Subcutaneous abdominal adipose tissue (tissue), 5 donors: ENCODE measurements around the gene DCLK3.

Experiments used
- H3K27ac ChIP-seq: one replicate; pipeline ENCODE4 v1.7.0; 2013; ENCODE audit warnings: low read depth, mild to moderate bottlenecking, inconsistent platforms, low read length, moderate library complexity
- H3K27me3 ChIP-seq, 5 donors: one replicate each; pipeline ENCODE4 v1.7.0; 2013; ENCODE audit warnings: low read length in 5 of 5, inconsistent platforms in 1 of 5; ENCODE audit not compliant: control insufficient read depth in 5 of 5, insufficient read depth in 4 of 5
- H3K36me3 ChIP-seq, 5 donors: one replicate each; pipeline ENCODE4 v1.7.0; 2013; ENCODE audit warnings: low read length in 5 of 5; ENCODE audit not compliant: control insufficient read depth in 5 of 5, insufficient read depth in 5 of 5
- H3K4me1 ChIP-seq, 5 donors: one replicate each; pipeline ENCODE4 v1.7.0; 2013; ENCODE audit warnings: low read length in 5 of 5, mild to moderate bottlenecking in 3 of 5, moderate library complexity in 1 of 5; ENCODE audit not compliant: control insufficient read depth in 5 of 5, insufficient read depth in 5 of 5
- H3K4me3 ChIP-seq, 5 donors: one replicate each; pipeline ENCODE4 v1.7.0; 2013; ENCODE audit warnings: low read length in 5 of 5, low read depth in 1 of 5
- H3K9ac ChIP-seq, 5 donors: one replicate each; pipeline ENCODE4 v1.7.0; 2013; ENCODE audit warnings: low read length in 5 of 5, mild to moderate bottlenecking in 4 of 5, moderate library complexity in 3 of 5
- H3K9me3 ChIP-seq, 5 donors: one replicate each; pipeline ENCODE4 v1.7.0; 2013; ENCODE audit warnings: low read length in 5 of 5; ENCODE audit not compliant: control insufficient read depth in 5 of 5
- donor health status: healthy.
- donor health status: healthy.
- donor health status: healthy.
- donor health status: healthy.
- donor health status: healthy.

Gene DCLK3

DNA sequence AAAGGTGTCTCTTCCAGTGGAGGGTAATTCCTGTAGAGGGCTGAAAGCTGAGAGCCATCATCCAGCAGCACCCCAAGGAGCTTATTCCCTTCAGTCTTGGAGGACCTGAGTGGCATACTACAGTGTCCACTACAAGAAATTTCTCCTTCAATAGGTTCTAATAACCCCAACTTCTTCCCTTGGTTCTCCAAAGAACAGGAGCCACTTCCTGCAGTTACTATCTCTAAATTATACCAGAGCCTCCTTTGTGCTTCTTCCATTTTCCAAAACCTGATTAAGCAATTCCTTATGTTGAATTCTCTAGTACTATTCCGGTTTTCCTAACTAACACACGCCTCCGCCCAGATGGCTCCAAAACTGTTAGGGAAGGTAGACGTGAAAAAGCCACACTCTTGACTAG lies 50.4 kb downstream of the DCLK3 start:
- peaks cover 0 to 3% (median 0%) of the 10 kb centered on the region in 5 donors for H3K9me3 ChIP-seq
- no peaks in the 10 kb centered on the region for H3K36me3 ChIP-seq
- no peak overlapping the region for H3K4me3 ChIP-seq
- H3K9ac ChIP-seq: no peak overlapping the region
- H3K4me1 ChIP-seq: no peaks in the 10 kb centered on the region
- H3K27ac ChIP-seq: no peak overlapping the region
- no peaks in the 10 kb centered on the region for H3K27me3 ChIP-seq

DNA sequence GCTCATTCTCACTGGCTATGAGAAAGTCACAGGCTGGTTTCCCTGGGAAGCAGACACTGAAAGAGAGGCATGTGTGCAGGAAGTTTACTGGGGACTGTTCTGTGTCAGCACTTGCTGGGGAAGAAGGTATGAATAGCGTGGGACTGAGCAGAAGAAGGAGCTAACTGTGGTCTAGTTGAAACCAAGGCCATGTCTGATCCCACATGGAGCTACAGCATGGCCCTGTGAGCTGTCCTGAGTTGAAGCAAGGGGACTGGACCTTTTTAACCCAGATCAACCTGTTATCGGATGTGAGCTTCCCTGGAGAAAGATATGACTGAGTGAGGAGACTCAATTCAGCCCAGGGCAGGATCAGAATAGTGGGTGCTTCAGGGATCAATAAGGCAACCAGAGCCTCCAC lies 53.7 kb downstream of the DCLK3 start:
- H3K36me3 ChIP-seq: no peaks in the 10 kb centered on the region
- no peaks in the 10 kb centered on the region for H3K27me3 ChIP-seq
- H3K4me3 ChIP-seq: no peak overlapping the region
- no peaks in the 10 kb centered on the region for H3K4me1 ChIP-seq
- H3K27ac ChIP-seq: no peak overlapping the region
- H3K9me3 ChIP-seq: peaks cover 0 to 3% (median 0%) of the 10 kb centered on the region in 5 donors
- no peak overlapping the region for H3K9ac ChIP-seq

DNA sequence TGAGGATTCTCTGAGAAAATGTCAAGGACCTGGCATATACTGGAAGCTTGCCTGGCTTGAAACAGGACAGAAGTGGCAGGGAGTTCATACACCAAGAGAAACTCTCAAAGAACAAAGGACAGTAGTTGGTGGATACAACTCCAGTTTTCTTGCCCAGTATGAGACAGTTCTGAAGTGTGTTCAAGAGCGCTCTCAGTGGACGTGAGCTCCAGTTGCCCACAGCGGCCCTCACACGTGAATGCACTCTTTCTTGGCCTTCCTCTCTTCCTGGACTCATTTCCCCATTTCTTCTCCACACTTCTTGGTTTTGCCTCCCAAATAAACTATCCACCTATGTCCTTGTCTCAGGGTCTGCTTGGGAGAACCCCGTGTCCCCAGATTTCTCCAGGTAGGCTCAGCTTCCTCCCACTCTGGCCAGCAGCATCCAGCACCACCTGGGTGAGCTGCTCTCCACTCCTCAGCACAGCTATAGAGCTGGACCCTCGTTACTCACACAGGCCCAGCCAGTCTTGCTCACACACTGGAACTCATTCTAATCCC lies 54.5 kb downstream of the DCLK3 start:
- no peaks in the 10 kb centered on the region for H3K27me3 ChIP-seq
- H3K36me3 ChIP-seq: no peaks in the 10 kb centered on the region
- H3K4me1 ChIP-seq: no peaks in the 10 kb centered on the region
- peaks cover 0 to 3% (median 0%) of the 10 kb centered on the region in 5 donors for H3K9me3 ChIP-seq
- H3K27ac ChIP-seq: no peak overlapping the region
- H3K4me3 ChIP-seq: no peak overlapping the region
- no peak overlapping the region for H3K9ac ChIP-seq

- Histone ChIP-seq H3K27me3 (no peaks in the 10 kb centered on the region), H3K4me3 (no peak overlapping the region), H3K9ac (no peak overlapping the region), H3K9me3 (peaks cover 0 to 3% (median 0%) of the 10 kb centered on the region in 5 donors), H3K4me1 (no peaks in the 10 kb centered on the region), H3K36me3 (no peaks in the 10 kb centered on the region), H3K27ac (no peak overlapping the region)
Observed at GRCh38 chr3:36709281-36709680, 55.1 kb downstream of the DCLK3 start.

DNA sequence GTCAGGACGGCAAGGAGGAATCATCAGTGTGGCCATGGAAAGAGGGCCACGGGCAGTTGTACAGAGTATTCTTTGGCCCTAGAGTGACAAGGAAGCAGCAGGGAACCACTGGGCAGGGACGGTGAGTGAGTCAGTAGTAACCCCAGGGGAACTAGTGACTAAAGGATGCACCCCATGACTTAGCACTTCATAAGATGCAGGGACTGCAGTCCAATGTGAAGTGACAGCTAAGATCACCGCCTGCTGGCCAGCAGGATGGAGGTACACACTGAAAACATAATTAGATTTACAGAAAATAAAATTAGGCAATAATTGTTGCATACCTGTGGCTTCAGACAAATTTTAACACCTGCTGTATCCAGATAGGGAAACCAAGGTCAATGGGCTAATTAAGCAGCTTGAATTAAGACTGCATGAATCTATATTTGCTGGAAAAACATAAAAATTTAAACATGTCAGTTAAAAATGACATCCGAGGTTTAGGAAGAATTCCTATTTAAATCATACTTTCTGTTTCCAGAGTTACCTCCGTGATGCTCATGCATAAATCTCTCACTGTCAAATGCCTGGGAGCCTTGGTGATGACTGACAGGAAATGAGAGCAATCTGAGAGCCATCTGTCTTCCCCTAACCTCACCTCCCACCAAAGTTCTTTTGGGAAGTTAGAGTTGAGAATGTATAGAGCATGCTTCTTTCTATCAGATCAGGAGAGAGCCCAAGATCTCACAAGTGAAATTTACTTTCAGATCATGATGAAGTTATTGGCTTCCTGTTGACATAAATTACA lies 56.5 kb downstream of the DCLK3 start:
- Histone ChIP-seq H3K9me3 (no peaks in the 10 kb centered on the region), H3K9ac (no peak overlapping the region), H3K27ac (no peak overlapping the region), H3K4me3 (no peak overlapping the region), H3K27me3 (no peaks in the 10 kb centered on the region), H3K4me1 (no peaks in the 10 kb centered on the region), H3K36me3 (no peaks in the 10 kb centered on the region)

GRCh38 chr3:36705015-36705414 lies 59.3 kb downstream of the DCLK3 start:
- no peaks in the 10 kb centered on the region for H3K36me3 ChIP-seq
- H3K4me1 ChIP-seq: no peaks in the 10 kb centered on the region
- H3K9ac ChIP-seq: no peak overlapping the region

GRCh38 chr3:36704280-36704679 lies 60.1 kb downstream of the DCLK3 start:
- Histone ChIP-seq H3K9me3 (no peaks in the 10 kb centered on the region), H3K36me3 (no peaks in the 10 kb centered on the region), H3K27ac (no peak overlapping the region), H3K4me1 (no peaks in the 10 kb centered on the region), H3K9ac (no peak overlapping the region), H3K27me3 (no peaks in the 10 kb centered on the region), H3K4me3 (no peak overlapping the region)

More at GRCh38 chr3:36705015-36705414, 59.3 kb downstream of the DCLK3 start:
- Histone ChIP-seq H3K27ac (no peak overlapping the region), H3K4me3 (no peak overlapping the region), H3K9me3 (no peaks in the 10 kb centered on the region), H3K27me3 (no peaks in the 10 kb centered on the region)

DNA sequence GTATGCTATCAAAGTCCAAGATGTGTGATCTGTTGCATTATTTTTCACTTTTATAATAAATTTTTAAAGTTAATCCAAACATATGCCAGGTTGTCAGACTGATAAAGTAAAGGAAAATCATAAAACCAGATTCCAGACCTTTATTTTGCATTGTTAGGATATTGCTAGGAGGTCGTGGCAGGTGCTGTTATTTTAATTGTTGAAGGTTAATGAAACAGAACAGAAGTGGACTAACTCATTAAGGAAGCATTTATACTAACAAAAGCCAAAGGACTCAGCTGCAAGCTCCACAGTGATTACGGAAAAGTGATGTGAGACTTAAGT lies 63.1 kb downstream of the DCLK3 start:
- no peaks in the 10 kb centered on the region for H3K36me3 ChIP-seq

DNA sequence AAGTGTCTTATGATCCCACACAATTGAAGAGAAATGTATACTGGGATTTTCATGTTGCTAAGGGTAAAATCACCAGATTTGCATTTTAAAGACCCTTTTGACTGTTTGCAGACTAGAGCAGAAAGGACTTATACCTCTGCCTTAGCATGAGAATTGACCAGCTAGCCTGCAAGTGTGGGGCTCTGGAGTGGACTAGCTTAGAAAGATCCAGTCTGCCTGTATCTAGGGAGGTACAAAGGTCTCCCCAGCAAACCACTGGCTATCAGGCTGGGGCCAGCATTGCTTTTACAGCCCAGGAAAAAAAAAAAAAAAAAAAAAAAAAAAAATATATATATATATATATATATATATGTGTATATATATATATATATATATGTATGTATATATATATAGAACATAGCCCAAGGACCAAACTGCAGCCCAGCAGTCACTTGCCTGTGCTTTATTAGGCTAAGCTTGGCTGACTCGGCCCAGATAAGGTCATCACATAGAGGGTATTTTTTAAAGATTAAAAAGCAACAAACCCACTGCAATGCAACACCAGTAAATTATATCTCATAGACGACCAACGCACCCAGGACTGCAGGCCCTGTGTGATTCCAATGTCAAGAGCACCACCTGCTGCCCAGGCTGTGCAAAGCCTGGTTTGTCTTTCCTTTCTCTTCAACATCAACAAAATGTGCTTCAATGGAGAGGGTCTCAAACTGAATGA lies 63.7 kb downstream of the DCLK3 start:
- no peak overlapping the region for H3K27ac ChIP-seq
- no peak overlapping the region for H3K4me3 ChIP-seq
- no peaks in the 10 kb centered on the region for H3K9me3 ChIP-seq
- H3K27me3 ChIP-seq: no peaks in the 10 kb centered on the region
- no peaks in the 10 kb centered on the region for H3K4me1 ChIP-seq
- H3K36me3 ChIP-seq: no peaks in the 10 kb centered on the region
- H3K9ac ChIP-seq: no peak overlapping the region

More for the DNA sequence above, 63.1 kb downstream of the DCLK3 start:
- no peak overlapping the region for H3K9ac ChIP-seq
- no peak overlapping the region for H3K27ac ChIP-seq
- no peaks in the 10 kb centered on the region for H3K4me1 ChIP-seq
- no peaks in the 10 kb centered on the region for H3K9me3 ChIP-seq
- H3K27me3 ChIP-seq: no peaks in the 10 kb centered on the region
- H3K4me3 ChIP-seq: no peak overlapping the region

DNA sequence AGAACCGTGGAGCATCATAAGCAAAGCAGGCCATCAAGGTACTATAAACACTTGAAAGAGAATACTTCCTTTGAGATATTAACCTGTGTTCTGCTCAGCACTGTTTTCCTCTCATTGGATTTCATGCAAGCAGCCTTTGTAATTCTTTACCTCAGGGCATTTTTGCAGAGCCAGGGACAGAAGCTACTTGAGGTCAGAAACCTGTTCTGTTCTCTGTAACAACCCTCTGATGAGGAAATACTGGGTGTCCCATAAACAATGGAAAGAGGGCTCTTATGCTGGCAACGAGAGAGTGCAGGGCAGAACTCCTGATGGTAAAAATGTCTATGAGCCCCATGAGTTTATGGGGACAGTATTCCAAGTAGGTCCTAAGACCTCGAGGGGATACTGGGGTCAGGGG lies 66.0 kb downstream of the DCLK3 start:
- H3K4me1 ChIP-seq: no peaks in the 10 kb centered on the region
- H3K9ac ChIP-seq: no peak overlapping the region
- no peak overlapping the region for H3K27ac ChIP-seq
- H3K9me3 ChIP-seq: peaks cover 0 to 6% (median 0%) of the 10 kb centered on the region in 5 donors
- no peaks in the 10 kb centered on the region for H3K36me3 ChIP-seq
- no peak overlapping the region for H3K4me3 ChIP-seq
- H3K27me3 ChIP-seq: no peaks in the 10 kb centered on the region
